Measurements from ENCODE around the gene RNF214.
"Not testable (repeated sequence)": the region's sequence is repeated elsewhere in the genome, so short reads cannot be mapped to it uniquely, and the experiment has no call there.

The RNF214 gene

GRCh38 chr11:117203069-117203407 is 29.4 kb upstream of the RNF214 start:
- Mint-ChIP-seq H3K27ac (peak overlapping the region in 1 of 2 donors; percentile 37), H3K4me1 (peaks cover 11% of the 10 kb centered on the region)
- peak; percentile 10 for ATAC-seq

GRCh38 chr11:117204283-117205080 is 28.0 kb upstream of the RNF214 start:
- Mint-ChIP-seq H3K27ac (peak overlapping the region in 1 of 2 donors; percentile 37), H3K4me3 (no peak overlapping the region), H3K9me3 (no peaks in the 10 kb centered on the region), H3K4me1 (peaks cover 11% of the 10 kb centered on the region), H3K27me3 (no peaks in the 10 kb centered on the region)
- DNase-seq (no peak), ATAC-seq (no peak)

More at GRCh38 chr11:117203069-117203407, 29.4 kb upstream of the RNF214 start:
- H3K27me3 Mint-ChIP-seq, result no peaks in the 10 kb centered on the region
- DNase-seq, result no peak
- H3K9me3 Mint-ChIP-seq, result no peaks in the 10 kb centered on the region
- H3K4me3 Mint-ChIP-seq, result no peak overlapping the region

DNA sequence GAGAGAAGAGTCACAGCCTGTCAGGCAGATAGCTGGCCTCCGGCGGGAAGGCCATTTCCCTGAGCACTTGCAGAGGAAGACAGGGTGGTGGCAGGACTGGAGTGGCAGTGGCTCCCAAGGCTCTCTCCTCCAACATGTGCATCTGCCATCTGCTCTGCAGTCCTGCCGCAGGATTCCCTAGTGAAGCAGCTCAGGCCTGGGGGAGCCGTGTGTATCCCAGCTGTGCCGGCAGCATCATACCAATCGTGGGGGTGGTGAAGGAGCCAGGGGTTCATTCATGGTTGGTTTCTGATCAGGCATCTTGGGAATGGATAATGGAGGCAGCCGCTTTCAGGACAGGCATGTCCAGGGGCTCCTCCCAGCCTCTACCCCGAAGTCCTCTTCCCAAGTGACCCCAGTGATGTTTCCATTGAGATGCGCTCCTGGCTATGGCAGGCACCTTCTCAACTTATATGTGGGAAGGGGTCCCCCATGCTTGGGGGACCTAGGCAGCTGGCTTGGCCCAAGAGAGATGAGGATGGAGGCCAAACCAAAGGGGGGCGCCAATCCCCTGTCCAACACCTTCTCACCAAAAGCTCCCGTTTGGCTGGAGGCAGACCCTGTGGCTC is 27.2 kb upstream of the RNF214 start:
- no peaks in the 10 kb centered on the region for H3K9me3 Mint-ChIP-seq
- no peaks in the 10 kb centered on the region for H3K27me3 Mint-ChIP-seq
- H3K4me1 Mint-ChIP-seq, result peaks cover 11% of the 10 kb centered on the region
- DNase-seq, result no peak
- H3K27ac Mint-ChIP-seq, result peak overlapping the region in 1 of 2 donors; percentile 48
- no peak for ATAC-seq
- H3K4me3 Mint-ChIP-seq, result no peak overlapping the region

DNA sequence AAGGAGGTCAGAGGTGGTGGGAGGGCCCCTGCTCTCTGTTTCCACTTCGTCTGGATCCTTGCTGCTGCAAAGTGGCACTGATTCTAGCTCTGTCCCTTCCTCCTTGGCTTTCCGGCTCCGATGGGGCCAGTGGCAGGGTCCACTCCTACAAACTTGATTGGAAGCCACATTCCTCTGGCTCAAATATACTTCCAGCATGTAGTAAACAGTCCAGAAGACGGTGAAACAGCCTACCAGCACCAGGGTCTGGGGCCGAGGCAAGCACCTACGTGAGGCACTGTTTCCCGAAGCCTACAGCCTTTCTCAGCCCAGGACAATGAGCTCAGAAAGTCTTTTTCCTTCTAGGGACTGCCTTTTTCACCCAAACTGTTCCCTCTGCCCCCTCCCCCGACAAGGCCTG is 26.4 kb upstream of the RNF214 start:
- not testable (repeated sequence) for H3K27ac Mint-ChIP-seq, H3K9me3 Mint-ChIP-seq, H3K27me3 Mint-ChIP-seq, DNase-seq, H3K4me3 Mint-ChIP-seq, ATAC-seq, H3K4me1 Mint-ChIP-seq

DNA sequence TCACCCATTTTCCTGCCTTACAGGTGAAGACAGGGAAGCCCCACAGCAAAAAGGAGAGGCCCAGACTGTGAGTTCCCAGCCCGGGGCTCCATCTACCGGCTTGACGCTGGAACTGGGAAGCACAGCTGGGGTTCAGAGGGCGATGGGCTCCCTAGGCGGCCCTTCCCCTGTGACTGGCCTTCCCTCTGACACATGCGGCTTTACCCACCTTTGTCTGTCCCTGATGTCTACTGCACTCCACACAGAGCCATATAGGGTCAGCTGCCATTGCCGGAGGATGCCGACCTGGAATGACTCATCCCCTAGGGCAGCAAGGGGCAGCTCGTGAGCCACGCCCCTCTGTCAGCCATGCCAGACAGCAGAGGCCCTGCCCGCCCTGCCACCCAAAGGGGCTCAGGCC is 25.6 kb upstream of the RNF214 start:
- not testable (repeated sequence) for H3K27ac Mint-ChIP-seq

GRCh38 chr11:117207481-117207880 is 25.0 kb upstream of the RNF214 start:
- H3K4me3 Mint-ChIP-seq, DNase-seq, H3K4me1 Mint-ChIP-seq, H3K9me3 Mint-ChIP-seq, ATAC-seq, H3K27me3 Mint-ChIP-seq, H3K27ac Mint-ChIP-seq: not testable (repeated sequence)

More for the DNA sequence above, 25.6 kb upstream of the RNF214 start:
- not testable (repeated sequence) for H3K27me3 Mint-ChIP-seq, ATAC-seq, H3K4me1 Mint-ChIP-seq, H3K4me3 Mint-ChIP-seq, DNase-seq, H3K9me3 Mint-ChIP-seq

DNA sequence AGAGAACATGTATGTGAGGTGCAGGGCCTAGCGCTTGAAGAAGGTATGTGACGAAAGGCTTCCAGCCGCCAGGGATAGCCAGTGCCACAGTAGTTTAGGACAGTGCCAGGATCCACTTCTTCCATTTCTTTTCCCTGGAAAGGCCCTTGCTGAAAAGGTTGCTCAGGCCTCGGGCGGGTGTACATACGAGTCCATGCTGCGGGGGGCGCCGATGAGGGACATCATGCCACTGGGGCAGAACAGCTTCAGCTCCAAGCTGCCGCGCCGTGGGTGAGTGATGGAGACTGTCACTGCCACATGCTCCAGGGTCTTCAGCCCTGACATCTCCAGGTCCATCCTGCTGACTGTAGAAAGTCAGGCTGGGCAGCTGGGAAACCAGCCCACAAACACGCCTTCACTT is 23.8 kb upstream of the RNF214 start:
- not testable (repeated sequence) for H3K27me3 Mint-ChIP-seq, ATAC-seq, DNase-seq, H3K9me3 Mint-ChIP-seq, H3K4me3 Mint-ChIP-seq, H3K4me1 Mint-ChIP-seq
- H3K27ac Mint-ChIP-seq, result peak overlapping the region in 1 of 2 donors; percentile 23

DNA sequence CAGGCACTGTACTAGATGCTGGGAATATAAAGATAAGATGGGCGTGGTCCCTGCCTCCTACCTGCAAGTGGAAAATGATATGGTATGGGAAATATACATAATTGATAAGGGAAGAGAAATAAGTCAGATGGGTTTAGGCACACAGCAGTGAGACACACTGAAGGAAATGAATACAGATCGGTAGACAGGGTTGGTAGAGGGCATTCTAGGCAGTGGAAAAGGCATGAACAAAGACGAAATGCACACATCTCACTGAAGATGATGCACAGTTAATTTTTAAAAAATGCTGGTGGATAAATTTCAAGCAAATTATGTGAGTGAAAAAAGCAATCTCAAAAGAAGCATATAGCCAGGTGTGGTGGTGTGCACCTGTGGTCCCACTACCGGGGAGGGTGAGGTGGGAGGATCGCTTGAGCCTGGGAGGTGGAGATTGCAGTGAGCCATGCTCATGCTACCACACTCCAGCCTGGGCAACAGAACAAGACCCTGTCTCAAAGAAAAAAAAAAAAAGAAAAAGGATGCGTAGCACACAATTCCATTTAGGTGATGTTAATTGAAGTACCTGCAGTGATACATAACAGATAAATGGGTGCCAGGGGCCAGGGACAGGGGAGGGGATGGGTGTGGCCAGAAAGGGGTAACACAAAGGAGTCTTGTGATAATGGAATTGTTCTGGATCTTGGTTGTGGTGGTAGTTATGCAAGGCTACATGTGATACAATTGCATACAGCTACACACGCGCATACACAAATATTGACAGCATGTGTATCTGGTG is 22.9 kb upstream of the RNF214 start:
- not testable (repeated sequence) for ATAC-seq, H3K27me3 Mint-ChIP-seq, H3K4me3 Mint-ChIP-seq, DNase-seq, H3K9me3 Mint-ChIP-seq, H3K4me1 Mint-ChIP-seq, H3K27ac Mint-ChIP-seq

DNA sequence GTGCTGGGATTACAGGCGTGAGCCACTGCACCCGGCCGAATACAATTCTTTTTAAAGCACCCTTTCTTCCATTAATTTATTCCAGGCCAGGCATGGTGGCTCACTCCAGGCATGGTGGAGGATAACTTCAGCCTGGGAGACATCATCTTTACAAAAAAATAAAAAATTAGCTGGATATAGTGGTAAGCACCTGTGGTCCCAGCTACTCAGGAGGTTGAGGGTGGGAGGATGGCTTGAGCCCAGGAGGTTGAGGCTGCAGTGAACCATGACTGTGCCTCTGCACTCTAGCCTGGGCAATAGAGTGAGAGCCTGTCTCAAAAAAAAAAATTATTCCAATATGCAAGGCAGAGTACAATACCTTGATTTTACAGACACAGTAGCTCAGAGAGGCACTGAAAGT is 21.9 kb upstream of the RNF214 start:
- H3K9me3 Mint-ChIP-seq, result no peaks in the 10 kb centered on the region
- ATAC-seq (no peak), DNase-seq (no peak)
- H3K4me1 Mint-ChIP-seq, result no peaks in the 10 kb centered on the region
- no peak overlapping the region for H3K27ac Mint-ChIP-seq
- H3K4me3 Mint-ChIP-seq, result no peak overlapping the region
- H3K27me3 Mint-ChIP-seq, result no peaks in the 10 kb centered on the region

DNA sequence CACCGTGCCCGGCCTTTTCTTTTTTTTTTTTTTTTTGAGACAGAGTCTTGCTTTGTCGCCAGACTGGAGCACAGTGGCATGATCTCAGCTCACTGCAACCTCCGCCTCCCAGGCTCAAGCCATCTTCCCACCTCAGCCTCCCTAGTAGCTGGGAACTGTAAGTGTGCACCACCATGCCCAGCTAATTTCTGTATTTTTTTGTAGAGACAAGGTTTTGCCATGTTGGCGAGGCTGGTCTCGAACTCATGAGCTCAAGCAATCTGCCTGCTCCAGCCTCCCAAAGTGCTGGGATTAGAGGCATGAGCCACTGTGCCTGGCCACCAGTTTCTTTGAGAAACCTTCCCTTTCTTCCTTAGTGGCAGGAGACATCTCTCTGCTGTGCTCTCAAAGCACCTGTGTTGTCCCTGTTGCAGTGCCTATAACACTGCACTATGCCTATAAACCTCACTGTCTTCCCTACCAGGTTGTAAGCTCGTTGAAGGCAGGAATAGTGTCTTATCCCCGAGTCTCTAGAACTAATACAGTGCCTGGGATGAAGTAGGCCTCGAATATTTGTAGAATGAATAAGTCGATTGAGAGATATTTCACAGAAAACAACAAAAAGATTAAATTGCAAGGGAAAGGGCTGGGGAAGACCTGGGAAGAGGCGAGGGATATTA is 19.6 kb upstream of the RNF214 start:
- Mint-ChIP-seq H3K4me1 (no peaks in the 10 kb centered on the region), H3K4me3 (no peak overlapping the region), H3K9me3 (no peaks in the 10 kb centered on the region), H3K27ac (no peak overlapping the region), H3K27me3 (no peaks in the 10 kb centered on the region)
- DNase-seq (no peak), ATAC-seq (no peak)

DNA sequence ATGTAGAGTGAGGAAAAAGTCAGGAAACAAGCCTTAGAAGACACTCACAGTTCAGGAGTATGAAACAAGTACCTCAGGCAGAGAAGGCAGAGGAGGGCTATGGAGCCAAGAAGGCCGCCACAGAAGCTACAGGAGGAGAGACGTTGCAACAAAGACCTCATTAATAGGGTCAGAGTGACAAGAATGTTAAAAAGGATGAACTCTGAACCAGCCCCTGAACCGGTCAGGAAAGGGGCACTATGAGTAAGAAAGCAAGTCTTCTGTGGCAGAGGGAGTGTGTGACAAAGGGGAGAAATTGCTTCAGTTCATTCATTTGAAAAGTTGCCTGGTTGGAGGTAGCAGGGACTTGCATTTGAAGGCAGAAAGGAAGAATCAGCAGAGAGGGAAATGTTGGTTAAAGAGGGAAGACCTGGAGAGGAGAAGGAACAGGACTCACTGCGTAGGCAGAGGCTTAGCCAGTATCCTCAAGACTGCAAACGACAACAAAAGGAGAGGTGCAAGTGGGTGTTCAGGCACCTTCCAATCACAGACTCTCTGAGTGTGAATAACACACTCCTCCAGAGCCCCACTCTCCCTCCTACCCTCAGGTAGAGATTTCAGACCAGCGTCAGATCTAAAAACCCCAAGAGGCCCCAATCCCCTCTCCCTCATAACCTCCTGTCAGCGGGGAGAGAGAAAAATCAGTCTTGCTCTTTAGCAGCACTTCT is 17.9 kb upstream of the RNF214 start:
- DNase-seq, result no peak
- no peaks in the 10 kb centered on the region for H3K27me3 Mint-ChIP-seq
- H3K4me1 Mint-ChIP-seq, result no peaks in the 10 kb centered on the region
- H3K4me3 Mint-ChIP-seq, result no peak overlapping the region
- peak overlapping the region in 1 of 2 donors; percentile 46 for H3K27ac Mint-ChIP-seq
- no peaks in the 10 kb centered on the region for H3K9me3 Mint-ChIP-seq
- no peak for ATAC-seq

GRCh38 chr11:117217141-117218084 is 15.1 kb upstream of the RNF214 start:
- ATAC-seq (no peak), DNase-seq (no peak)
- H3K4me3 Mint-ChIP-seq, result no peak overlapping the region
- no peaks in the 10 kb centered on the region for H3K27me3 Mint-ChIP-seq
- H3K4me1 Mint-ChIP-seq, result no peaks in the 10 kb centered on the region
- H3K27ac Mint-ChIP-seq, result peak overlapping the region; percentile 30 to 66
- no peaks in the 10 kb centered on the region for H3K9me3 Mint-ChIP-seq

- DNase-seq (no peak), ATAC-seq (no peak)
- no peaks in the 10 kb centered on the region for H3K4me1 Mint-ChIP-seq
- no peak overlapping the region for H3K4me3 Mint-ChIP-seq
- H3K27ac Mint-ChIP-seq, result peak overlapping the region; percentile 30
- no peaks in the 10 kb centered on the region for H3K27me3 Mint-ChIP-seq
- no peaks in the 10 kb centered on the region for H3K9me3 Mint-ChIP-seq
Observed at GRCh38 chr11:117218133-117218915, 14.1 kb upstream of the RNF214 start.

GRCh38 chr11:117219001-117219400 is 13.5 kb upstream of the RNF214 start:
- ATAC-seq, result no peak
- Mint-ChIP-seq H3K4me3 (no peak overlapping the region), H3K4me1 (no peaks in the 10 kb centered on the region)

More at GRCh38 chr11:117219001-117219400, 13.5 kb upstream of the RNF214 start:
- no peaks in the 10 kb centered on the region for H3K27me3 Mint-ChIP-seq
- H3K27ac Mint-ChIP-seq, result no peak overlapping the region
- H3K9me3 Mint-ChIP-seq, result no peaks in the 10 kb centered on the region
- no peak for DNase-seq

All from stimulated activated naive CD8-positive, alpha-beta T cell treated with anti-CD3 and anti-CD28 coated beads, Interleukin-15, amount 100 ng/mL, for 72 hours (primary cell).